AG09319 (cell line): Measurements from ENCODE around the gene GRB14.

ENCODE experiments used
- DNase-seq: peaks from one replicate; pipeline ENCODE4 v3.0.0-alpha.2; 2010; ENCODE audit warnings: low read depth; ENCODE audit errors: extremely low read depth
- TF ChIP-seq, protein P1 (sequence below): IDR thresholded peaks from 2 replicates; pipeline ENCODE4 v1.5.1; 2011; ENCODE audit warnings: low read depth, mild to moderate bottlenecking, inconsistent platforms, low read length, moderate library complexity

Gene GRB14

DNA sequence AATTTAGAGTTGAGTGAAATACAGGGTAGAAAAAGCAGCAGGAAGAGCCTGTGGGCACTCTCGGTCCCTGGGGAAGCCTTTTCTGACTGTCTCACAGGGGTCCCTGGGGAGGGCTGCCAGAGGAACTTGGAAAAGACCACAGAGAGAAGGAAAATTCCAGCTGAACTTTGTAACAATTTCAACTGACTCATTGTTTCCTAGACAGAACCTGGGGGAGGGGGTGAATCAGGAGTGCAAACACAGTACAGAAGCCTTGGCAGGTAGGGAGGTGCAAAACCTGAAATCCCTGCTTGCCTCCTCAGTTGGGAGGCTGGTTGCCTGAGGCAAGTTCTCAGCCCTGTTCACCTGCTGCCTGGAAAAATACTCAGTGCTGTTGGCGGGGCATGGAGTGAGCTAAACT lies 106.8 kb downstream of the GRB14 start:
- TF ChIP-seq, protein P1, sequence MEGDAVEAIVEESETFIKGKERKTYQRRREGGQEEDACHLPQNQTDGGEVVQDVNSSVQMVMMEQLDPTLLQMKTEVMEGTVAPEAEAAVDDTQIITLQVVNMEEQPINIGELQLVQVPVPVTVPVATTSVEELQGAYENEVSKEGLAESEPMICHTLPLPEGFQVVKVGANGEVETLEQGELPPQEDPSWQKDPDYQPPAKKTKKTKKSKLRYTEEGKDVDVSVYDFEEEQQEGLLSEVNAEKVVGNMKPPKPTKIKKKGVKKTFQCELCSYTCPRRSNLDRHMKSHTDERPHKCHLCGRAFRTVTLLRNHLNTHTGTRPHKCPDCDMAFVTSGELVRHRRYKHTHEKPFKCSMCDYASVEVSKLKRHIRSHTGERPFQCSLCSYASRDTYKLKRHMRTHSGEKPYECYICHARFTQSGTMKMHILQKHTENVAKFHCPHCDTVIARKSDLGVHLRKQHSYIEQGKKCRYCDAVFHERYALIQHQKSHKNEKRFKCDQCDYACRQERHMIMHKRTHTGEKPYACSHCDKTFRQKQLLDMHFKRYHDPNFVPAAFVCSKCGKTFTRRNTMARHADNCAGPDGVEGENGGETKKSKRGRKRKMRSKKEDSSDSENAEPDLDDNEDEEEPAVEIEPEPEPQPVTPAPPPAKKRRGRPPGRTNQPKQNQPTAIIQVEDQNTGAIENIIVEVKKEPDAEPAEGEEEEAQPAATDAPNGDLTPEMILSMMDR, result no peak
- DNase-seq, result no peak

DNA sequence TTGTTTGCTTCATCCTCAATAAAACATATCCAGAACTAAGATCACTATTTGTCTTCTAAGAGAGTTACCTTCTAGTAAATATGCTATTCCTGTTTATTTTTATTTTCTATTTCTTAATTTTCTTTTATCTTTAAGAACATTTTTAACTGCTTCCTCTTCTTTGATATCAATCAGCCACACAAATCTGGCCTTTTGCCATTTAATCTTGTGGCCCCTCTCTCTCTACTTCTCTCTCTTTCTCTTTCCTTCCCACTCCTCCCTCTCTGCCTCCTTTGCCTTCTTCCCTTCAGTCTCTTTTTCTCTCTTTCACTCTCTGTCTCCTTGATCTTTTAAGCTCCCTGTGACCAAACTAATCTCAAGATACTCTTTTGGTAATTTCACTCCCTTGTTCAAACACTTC lies 108.4 kb downstream of the GRB14 start:
- no peak for DNase-seq
- TF ChIP-seq, protein P1, result no peak

DNA sequence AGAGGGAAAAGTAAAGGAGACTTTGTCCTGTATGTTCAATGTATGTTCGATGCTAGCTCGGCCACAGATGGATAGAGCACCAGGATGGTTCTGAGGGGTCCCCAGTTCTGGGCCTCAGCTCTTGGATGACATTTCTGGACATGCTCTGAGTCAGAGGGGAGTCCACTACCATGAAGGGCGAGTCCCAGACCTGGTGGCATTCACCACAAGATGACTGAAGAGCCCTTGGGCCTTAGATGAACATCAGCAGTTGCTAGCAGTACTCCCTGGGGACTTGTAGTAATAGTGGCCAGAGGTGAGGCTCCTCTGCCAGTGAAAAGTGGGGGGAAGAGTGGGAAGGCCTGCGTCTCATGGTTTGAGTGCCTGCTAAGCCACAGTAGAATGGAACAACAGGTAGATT lies 109.5 kb downstream of the GRB14 start:
- no peak for DNase-seq
- TF ChIP-seq, protein P1, result no peak

DNA sequence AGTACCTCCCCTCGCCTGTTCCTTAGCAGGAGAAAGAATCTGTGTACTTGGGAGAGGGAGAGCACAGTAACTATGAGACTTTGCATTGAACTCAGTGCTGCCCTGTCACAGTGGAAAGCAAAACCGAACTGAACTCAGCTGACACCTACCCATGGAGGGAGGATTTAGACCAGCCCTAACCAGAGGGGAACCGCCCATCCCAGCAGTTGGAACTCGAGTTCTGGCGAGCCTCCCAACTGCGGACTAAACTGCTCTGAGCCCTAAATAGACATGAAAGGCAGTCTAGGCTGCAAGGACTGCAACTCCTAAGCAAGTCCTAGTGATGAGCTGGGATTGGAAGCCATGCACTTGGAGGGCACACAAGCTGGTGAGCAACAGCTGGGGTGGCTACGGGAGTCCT lies 110.4 kb downstream of the GRB14 start:
- TF ChIP-seq, protein P1, result no peak
- DNase-seq, result no peak

DNA sequence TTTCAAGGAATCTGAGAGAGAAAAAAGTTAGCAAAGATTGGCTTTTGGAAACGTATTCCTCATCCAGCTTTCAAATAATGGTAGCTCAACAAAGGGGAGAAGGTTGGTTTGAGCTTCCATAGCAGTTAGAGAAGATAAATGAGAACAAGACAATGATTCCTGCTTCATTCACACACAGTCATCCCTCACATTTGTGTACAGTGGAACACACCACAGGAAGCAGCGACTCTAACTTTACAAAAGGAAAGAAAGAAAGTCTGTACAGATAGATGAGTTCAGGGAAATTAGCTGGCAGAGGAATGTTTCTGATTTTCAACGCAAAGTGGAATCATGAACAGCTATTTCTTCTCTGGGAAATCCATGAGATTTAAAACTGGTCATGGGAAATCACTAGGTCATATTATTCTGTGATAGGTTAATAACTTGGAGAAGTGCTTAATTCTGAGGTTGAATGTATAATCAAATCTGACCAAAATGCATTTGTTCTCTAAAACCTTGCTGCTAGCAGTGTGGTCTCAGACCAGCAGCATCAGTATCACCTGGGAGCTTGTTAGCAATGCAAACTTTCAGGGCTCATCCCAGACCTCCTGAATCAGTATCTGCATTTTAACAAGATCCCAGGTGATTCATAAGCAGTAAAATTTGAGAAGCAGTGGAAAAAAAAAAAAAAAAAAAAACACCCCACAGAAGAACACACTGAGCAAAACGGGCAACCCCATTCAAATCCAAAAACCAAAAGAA lies 112.0 kb downstream of the GRB14 start:
- TF ChIP-seq, protein P1, result no peak
- DNase-seq, result no peak

DNA sequence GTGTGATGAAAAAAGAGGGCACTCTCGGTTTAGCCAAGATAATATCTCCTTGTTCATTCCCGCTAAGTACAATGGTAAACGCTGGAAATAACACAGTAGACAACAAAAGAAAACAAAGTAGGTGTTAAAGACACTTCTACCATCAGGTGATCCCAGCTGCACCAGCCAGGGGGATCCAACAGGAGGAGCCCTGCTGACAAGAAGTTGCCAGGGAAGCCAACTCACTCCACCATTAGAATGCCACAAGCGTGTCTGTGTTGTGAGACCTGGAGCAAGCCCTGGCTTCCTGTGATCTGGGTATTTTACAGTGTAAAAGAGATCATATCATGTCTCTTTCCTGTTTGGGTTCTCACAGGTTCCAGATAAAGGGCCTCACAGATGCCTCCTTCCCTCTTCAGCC lies 117.0 kb downstream of the GRB14 start:
- no peak for DNase-seq
- TF ChIP-seq, protein P1, result peak; percentile 10

DNA sequence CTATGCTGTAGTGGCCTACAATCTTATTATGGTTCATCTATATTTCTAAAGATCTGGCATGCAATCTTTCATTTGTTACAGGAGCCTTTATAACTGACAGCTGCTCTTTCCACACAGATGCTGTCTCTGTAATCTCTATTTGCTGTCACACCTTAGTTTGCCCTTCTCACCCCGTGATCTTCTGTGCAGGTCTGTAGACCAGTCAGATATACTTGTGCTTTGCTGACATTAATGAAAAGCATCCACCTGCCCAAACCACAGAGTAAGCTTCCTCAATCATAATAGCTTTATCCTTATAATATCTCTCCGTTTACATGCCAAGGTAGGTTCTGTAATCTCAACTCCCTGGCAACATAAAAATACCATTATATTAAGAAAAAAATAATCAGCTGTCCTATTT lies 122.4 kb downstream of the GRB14 start:
- no peak for DNase-seq

More for the DNA sequence above, 122.4 kb downstream of the GRB14 start:
- TF ChIP-seq, protein P1, result no peak
